GM12874 (cell line): ENCODE results near the gene PYGM.

Source experiments
- CTCF ChIP-seq: IDR thresholded peaks from 2 replicates; pipeline ENCODE4 v1.5.1; 2011; ENCODE audit warnings: low read depth, mild to moderate bottlenecking, control low read depth, low read length, moderate library complexity; ENCODE audit not compliant: insufficient read depth

Gene PYGM

GRCh38 chr11:64722141-64723065, 37.4 kb downstream of the PYGM start:
- no peak for TF ChIP-seq CTCF

GRCh38 chr11:64721359-64721699, 38.4 kb downstream of the PYGM start:
- TF ChIP-seq CTCF: no peak

- TF ChIP-seq CTCF: no peak
These were observed 39.0 kb downstream of the PYGM start for GRCh38 chr11:64720640-64721358.

- TF ChIP-seq CTCF: no peak
These were observed 39.6 kb downstream of the PYGM start for GRCh38 chr11:64720167-64720566.

- no peak for TF ChIP-seq CTCF
These were observed 40.4 kb downstream of the PYGM start for GRCh38 chr11:64719406-64719805.

- TF ChIP-seq CTCF: no peak
These were observed 41.0 kb downstream of the PYGM start for GRCh38 chr11:64718780-64719124.

GRCh38 chr11:64718084-64718779, 41.5 kb downstream of the PYGM start:
- TF ChIP-seq CTCF: no peak
